Muscle of leg (tissue), 11 donors: Measurements from ENCODE around the gene SCN9A. TPM values are rescaled to one million over a fixed set of nuclear protein-coding genes. Genes with fewer than 3 reads are reported as not detected.
"Not testable (repeated sequence)": the region's sequence is repeated elsewhere in the genome, so short reads cannot be mapped to it uniquely, and the experiment has no call there.

Experiments used
- DNase-seq: peaks from one replicate; pipeline ENCODE4 v3.0.0; 2013
- H3K27ac ChIP-seq: one replicate; pipeline ENCODE4 v1.5.1; 2013; ENCODE audit warnings: mild to moderate bottlenecking, low read length, control low read depth
- H3K27me3 ChIP-seq: one replicate; pipeline ENCODE4 v1.6.1; 2013; ENCODE audit warnings: low read length; ENCODE audit not compliant: control insufficient read depth, insufficient read depth
- H3K36me3 ChIP-seq: one replicate; pipeline ENCODE4 v1.6.1; 2013; ENCODE audit warnings: low read length; ENCODE audit not compliant: control insufficient read depth, insufficient read depth
- H3K4me1 ChIP-seq: one replicate; pipeline ENCODE4 v1.6.1; 2013; ENCODE audit warnings: low read length; ENCODE audit not compliant: control insufficient read depth, insufficient read depth
- H3K4me3 ChIP-seq: one replicate; pipeline ENCODE4 v1.5.1; 2013; ENCODE audit warnings: low read length, control low read depth
- H3K9me3 ChIP-seq: replicated peaks from 2 replicates; pipeline ENCODE4 v1.6.1; 2013; ENCODE audit warnings: low read depth, low read length; ENCODE audit not compliant: control insufficient read depth
- WGBS: methylation state at CpG from one replicate; pipeline ENCODE4 v1.1.5; 2013; ENCODE audit warnings: missing lambda C conversion rate; ENCODE audit not compliant: insufficient coverage; 5-methylcytosine and 5-hydroxymethylcytosine counted together
- polyA plus RNA-seq, 8 donors: library from polyadenylated mRNA; unstranded; fragments of 120-200 nt; gene quantifications; one replicate each; pipeline versions ENCODE4 v1.2.1 to v1.2.3, GENCODE V29; 2013; ENCODE audit warnings: inconsistent platforms in 1 of 8, low replicate concordance in 1 of 8; ENCODE audit not compliant: insufficient read length in 8 of 8, insufficient read depth in 1 of 8
- total RNA-seq: library from RNA; stranded (reverse); fragments of 120-200 nt; gene quantifications from one replicate; pipeline ENCODE4 v1.2.4, GENCODE V29; 2013

SCN9A gene
- total and polyA plus RNA-seq, 9 donors: 3.0 to 5.8 (median 3.9) TPM

DNA sequence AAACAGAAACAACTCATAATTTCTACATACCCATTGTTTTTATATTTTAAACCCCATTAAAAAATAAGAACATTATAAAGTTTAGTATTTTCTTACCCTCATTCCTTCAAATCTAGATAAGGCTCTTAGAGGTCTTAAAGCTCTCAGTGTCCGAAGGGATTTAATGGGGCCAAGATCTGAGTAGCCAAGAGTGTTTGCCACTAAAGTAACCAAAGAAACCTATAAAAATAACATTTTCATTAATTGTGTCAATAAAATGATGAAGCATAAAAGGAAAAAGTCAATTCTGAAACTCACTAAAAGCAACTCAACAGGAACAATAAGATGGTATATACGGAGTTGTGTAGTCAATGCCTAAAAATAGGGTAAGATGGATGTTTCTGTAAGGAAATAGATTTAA lies 142.5 kb downstream of the SCN9A start:
- Histone ChIP-seq H3K27ac (no peak overlapping the region), H3K36me3 (no peaks in the 10 kb centered on the region), H3K4me1 (no peaks in the 10 kb centered on the region), H3K27me3 (no peaks in the 10 kb centered on the region), H3K4me3 (no peak overlapping the region), H3K9me3 (no peaks in the 10 kb centered on the region)
- DNase-seq: no peak
- no CpG with 5 or more reads among the region's 2 CpGs for WGBS

DNA sequence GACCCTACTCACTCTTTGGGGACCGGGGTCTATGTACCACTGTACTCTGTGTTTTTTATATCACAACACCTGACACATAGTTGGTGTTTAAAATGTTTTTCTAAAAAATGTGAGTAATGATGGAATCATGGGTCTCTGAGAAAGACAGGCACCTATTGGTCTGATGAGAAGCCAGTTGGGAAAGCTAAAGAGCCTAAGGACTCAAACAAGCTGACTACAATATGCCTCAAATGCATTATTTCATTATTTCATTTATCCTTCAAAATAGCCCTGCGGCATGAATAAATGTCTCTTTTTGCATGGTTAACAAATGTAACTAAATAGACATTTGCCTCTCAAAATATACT lies 145.0 kb downstream of the SCN9A start:
- no peak overlapping the region for H3K27ac ChIP-seq

DNA sequence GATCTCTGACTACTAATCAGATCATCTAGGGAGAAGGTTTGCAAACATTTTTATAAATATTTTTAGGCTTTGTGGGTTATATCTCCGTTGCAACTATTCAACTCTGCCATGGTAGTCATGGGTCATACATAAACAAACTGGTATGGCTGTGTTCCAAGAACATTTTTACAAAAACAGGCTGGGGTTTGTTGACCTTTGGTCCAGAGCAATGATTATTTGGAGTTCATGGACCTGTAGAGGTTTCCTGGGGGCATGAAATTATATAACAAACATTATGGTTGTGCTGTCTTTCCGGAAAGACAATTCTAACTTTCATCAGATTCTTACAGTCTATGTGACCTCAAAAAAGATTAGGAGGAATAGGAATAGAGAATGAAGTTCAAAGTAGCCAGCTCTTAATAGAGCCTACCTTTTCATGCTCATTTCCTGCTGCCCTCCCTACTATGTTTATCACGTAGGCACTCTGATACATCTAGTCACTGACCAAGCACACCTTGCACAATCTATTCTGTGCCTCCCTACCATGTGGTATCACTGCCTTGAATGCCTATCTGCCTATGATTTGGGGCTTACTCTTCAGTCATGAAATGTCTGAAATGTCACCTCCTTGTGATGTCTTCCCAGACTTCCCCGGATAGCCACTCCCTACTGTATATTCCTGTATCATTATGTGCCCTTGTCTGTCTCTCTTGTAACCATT lies 145.6 kb downstream of the SCN9A start:
- WGBS: 84% methylated on average over 2 of the region's 4 CpGs
- no peak for DNase-seq
- H3K27ac ChIP-seq: no peak overlapping the region

More for the DNA sequence above, 145.0 kb downstream of the SCN9A start:
- WGBS: no CpG with 5 or more reads among the region's 2 CpGs
- no peaks in the 10 kb centered on the region for H3K4me1 ChIP-seq
- no peak overlapping the region for H3K4me3 ChIP-seq
- DNase-seq: no peak
- H3K27me3 ChIP-seq: no peaks in the 10 kb centered on the region
- H3K36me3 ChIP-seq: no peaks in the 10 kb centered on the region
- H3K9me3 ChIP-seq: no peaks in the 10 kb centered on the region

DNA sequence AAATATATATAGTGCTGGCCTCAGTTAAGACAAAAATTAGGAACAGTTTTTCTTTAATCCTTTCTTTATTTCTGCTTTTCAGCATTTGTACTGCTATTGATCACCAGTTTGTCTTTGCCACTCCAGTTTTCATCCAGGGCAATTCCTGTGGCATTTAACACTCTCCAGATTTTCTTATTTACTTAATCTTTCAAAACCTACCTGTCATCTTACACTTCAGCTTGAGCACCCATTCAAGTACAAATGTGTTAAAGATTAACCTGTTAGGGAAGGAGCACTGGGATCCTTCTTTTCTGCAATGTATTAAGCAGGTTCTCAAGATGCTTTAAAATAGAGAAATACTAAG lies 146.1 kb downstream of the SCN9A start:
- Histone ChIP-seq H3K27me3 (no peaks in the 10 kb centered on the region), H3K9me3 (no peaks in the 10 kb centered on the region), H3K4me3 (no peak overlapping the region), H3K4me1 (no peaks in the 10 kb centered on the region), H3K36me3 (no peaks in the 10 kb centered on the region), H3K27ac (no peak overlapping the region)
- DNase-seq: no peak

More for the DNA sequence above, 145.6 kb downstream of the SCN9A start:
- no peaks in the 10 kb centered on the region for H3K36me3 ChIP-seq
- no peak overlapping the region for H3K4me3 ChIP-seq
- H3K4me1 ChIP-seq: no peaks in the 10 kb centered on the region
- H3K9me3 ChIP-seq: no peaks in the 10 kb centered on the region
- H3K27me3 ChIP-seq: no peaks in the 10 kb centered on the region

DNA sequence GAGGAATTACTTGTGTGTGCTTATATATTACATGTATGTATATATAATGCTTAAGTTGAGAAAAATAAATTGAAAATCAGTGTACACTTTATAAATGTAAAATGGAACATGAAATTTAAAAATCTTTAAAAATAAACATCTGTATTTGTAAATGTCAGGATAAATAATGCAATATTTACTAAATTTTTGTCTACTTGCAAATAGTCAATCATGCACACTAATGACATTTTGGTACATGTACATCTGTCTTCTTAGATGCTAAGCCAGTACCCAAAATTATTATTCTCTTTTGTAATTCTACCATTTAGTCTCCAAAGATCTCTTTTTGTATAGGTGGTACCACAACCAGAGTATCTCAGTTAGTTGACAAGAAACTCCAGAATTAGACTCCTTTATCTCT lies 151.5 kb downstream of the SCN9A start:
- no peak for DNase-seq
- Histone ChIP-seq H3K9me3 (no peaks in the 10 kb centered on the region), H3K36me3 (no peaks in the 10 kb centered on the region), H3K4me1 (no peaks in the 10 kb centered on the region), H3K27ac (no peak overlapping the region), H3K27me3 (no peaks in the 10 kb centered on the region), H3K4me3 (no peak overlapping the region)

DNA sequence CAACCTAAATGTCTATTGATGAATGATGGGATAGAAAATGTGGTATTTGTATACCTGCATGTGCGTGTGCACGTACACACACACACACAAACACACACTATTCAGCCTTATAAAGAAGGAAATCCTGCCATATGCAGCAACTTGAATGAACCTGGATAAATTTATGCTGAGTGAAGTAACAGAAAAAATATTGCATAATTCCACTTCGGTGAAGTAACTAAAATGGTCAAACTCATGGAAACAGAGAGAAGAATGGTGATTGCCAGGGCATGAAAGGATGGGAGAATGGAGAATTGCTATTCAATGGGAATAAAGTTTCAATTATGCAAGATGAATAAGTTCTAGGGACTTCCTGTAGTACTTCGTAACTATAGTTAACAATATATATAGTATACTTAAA lies 152.4 kb downstream of the SCN9A start:
- Histone ChIP-seq H3K4me1 (no peaks in the 10 kb centered on the region), H3K27ac (no peak overlapping the region), H3K4me3 (no peak overlapping the region), H3K9me3 (no peaks in the 10 kb centered on the region), H3K36me3 (no peaks in the 10 kb centered on the region), H3K27me3 (no peaks in the 10 kb centered on the region)
- no peak for DNase-seq
- 100% methylated on average over 1 of the region's 4 CpGs for WGBS

DNA sequence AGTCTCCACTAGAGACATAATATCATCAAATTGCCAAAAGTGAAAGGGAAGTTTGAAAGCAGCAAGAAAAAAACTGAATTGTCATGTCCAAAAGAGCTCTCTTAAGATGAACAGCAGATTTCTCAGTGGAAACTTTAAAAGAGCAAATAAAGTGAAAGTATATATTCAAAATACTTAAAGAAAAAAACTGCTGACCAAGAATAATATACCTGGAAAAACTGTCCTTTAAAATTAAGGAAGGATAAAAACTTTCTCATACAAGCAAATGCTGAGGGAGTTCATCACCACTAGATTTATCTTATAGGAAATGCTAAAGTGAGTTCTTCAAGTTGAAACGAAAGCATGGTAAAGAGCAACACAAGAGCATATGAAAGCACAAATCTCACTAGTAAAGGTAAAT lies 164.7 kb downstream of the SCN9A start:
- no peaks in the 10 kb centered on the region for H3K27me3 ChIP-seq
- peaks cover 7% of the 10 kb centered on the region for H3K9me3 ChIP-seq
- WGBS: no CpG with 5 or more reads among the region's 1 CpG
- no peaks in the 10 kb centered on the region for H3K4me1 ChIP-seq
- H3K36me3 ChIP-seq: no peaks in the 10 kb centered on the region
- no peak for DNase-seq
- no peak overlapping the region for H3K27ac ChIP-seq
- no peak overlapping the region for H3K4me3 ChIP-seq

DNA sequence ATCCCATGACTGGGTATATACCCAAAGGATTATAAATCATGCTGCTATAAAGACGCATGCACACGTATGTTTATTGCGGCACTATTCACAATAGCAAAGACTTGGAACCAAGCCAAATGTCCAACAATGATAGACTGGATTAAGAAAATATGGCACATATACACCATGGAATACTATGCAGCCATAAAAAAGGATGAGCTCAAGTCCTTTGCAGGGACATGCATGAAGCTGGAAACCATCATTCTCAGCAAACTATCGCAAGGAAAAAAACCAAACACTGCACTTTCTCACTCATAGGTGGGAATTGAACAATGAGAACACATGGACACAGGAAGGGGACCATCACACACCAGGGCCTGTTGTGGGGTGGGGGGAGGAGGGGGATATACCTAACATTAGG lies 165.8 kb downstream of the SCN9A start:
- DNase-seq: not testable (repeated sequence)
- WGBS: no CpG with 5 or more reads among the region's 4 CpGs

DNA sequence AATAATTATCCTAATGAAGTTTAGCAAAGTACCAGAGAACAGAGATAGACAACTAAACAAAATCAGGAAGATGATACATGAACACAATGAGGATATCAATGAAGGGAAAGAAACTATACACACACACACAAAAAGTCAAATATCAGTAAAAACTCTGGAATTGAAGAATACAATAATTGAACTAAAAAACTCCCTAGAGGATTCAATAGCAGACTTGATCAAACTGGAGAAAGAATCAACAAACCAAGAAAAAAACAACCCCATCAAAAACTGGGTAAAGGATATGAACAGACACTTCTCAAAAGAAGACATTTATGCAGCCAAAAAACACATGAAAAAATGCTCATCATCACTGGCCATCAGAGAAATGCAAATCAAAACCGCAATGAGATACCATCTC lies 166.4 kb downstream of the SCN9A start:
- not testable (repeated sequence) for H3K4me3 ChIP-seq, DNase-seq, H3K27ac ChIP-seq, H3K9me3 ChIP-seq, H3K27me3 ChIP-seq, H3K36me3 ChIP-seq, H3K4me1 ChIP-seq
- no CpG with 5 or more reads among the region's 1 CpG for WGBS

More for the DNA sequence above, 165.8 kb downstream of the SCN9A start:
- not testable (repeated sequence) for H3K4me3 ChIP-seq, H3K9me3 ChIP-seq, H3K36me3 ChIP-seq, H3K27me3 ChIP-seq, H3K27ac ChIP-seq, H3K4me1 ChIP-seq

DNA sequence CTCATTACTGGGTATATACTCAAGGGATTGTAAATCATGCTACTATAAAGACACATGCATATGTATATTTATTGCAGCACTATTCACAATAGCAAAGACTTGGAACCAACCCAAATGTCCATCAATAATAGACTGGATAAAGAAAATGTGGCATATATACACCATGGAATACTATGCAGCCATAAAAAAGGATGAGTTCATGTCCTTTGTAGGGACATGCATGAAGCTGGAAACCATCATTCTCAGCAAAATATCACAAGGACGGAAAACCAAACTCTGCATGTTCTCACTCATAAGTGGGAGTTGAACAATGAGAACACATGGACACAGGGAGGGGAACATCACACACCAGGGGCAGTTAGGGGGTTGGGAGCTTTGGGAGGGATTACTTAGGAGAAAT lies 169.6 kb downstream of the SCN9A start:
- not testable (repeated sequence) for H3K4me3 ChIP-seq, H3K27ac ChIP-seq, H3K27me3 ChIP-seq, H3K36me3 ChIP-seq, DNase-seq, H3K4me1 ChIP-seq, H3K9me3 ChIP-seq
- no CpG with 5 or more reads among the region's 1 CpG for WGBS

DNA sequence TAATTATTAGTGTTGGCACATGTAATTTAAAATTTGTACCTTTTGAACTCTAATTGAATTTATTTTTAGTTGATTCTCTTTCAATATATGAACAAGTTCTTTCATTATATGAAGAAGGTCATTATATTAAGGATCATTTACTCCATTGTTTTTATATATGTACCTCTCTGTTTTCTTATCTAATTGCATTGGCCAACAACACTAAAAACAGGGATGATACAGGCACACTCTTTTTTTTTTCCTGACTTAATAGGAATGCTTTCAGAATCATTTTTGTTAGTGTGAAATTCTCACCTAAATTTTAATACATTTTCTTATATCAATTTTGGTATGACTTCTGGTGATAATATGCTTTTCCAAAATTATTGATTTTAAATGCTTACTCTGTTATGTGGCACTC lies 173.0 kb downstream of the SCN9A start:
- Histone ChIP-seq H3K27me3 (no peaks in the 10 kb centered on the region), H3K4me3 (no peak overlapping the region), H3K9me3 (no peaks in the 10 kb centered on the region), H3K27ac (no peak overlapping the region), H3K4me1 (no peaks in the 10 kb centered on the region), H3K36me3 (no peaks in the 10 kb centered on the region)
- DNase-seq: no peak
